ENCODE measurements around the gene CACNA2D4.

The CACNA2D4 gene

DNA sequence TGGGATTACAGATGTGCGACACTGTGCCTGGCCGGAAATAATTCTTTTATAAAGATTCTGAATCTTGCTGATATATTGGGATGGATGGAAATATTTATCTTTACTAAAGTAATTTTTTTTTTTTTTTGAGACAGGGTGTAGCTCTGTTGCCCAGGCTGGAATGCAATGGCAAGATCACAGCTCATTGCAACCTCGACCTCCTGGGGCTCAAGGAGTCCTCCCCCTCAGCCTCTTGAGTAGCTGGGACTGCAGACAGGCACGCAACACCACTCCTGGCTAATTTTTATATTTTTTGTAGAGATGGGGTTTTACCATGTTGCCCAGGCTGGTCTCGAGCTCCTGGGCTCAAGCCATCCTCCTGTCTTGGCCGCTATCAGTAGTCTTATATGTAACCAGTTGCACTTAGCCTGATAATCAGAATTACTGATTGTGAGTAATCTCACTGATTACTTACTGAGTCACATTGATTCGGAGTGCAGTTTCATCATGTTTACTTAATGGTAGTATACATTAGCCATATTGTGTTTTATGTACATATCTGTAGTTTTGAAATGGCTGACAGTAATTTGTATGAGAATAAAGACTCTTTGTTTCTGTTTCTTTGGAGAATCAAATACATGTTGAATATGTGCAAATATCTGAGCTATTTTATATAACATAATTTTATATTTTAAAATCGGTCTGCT is 148.5 kb downstream of the CACNA2D4 start:
- no peak overlapping the region for H3K4me3 ChIP-seq (ENCODE audit: control insufficient read depth, low read depth, low read length)
- TF ChIP-seq CTCF (IDR thresholded peaks at IDR 0.05; ENCODE audit: control insufficient read depth, insufficient read depth, low read depth, low read length, missing control alignments) = no peak
- no peak for DNase-seq (ENCODE audit: low read depth)

DNA sequence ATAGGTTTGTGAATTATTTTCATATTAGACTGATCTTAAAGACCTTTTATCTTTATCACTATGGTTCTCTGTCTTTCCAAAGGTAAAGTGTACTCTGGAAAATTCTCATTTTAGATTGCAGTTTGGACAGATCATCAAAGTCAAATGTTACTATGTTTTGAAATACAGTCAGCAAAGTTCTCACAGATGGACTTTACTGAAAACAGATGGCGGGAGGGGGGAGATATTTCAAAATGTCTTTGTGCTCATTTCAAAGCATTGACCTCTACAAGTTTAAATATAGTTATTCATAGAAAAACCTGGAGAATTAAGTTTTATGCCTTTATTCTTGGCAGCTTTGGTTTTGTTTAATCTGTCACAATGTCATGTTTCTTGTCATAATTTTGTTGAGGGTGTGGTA is 149.8 kb downstream of the CACNA2D4 start:
- TF ChIP-seq CTCF (IDR thresholded peaks at IDR 0.05; ENCODE audit: control insufficient read depth, insufficient read depth, low read depth, low read length, missing control alignments) = no peak
- DNase-seq (ENCODE audit: low read depth) = no peak
- H3K4me3 ChIP-seq (ENCODE audit: control insufficient read depth, low read depth, low read length) = no peak overlapping the region

- DNase-seq (ENCODE audit: low read depth) = no peak
- no peak for TF ChIP-seq CTCF (IDR thresholded peaks at IDR 0.05; ENCODE audit: control insufficient read depth, insufficient read depth, low read depth, low read length, missing control alignments)
- H3K4me3 ChIP-seq (ENCODE audit: control insufficient read depth, low read depth, low read length) = no peak overlapping the region
Measured at GRCh38 chr12:1767407-1768090, 150.9 kb downstream of the CACNA2D4 start.

GRCh38 chr12:1766110-1766509 is 152.3 kb downstream of the CACNA2D4 start:
- DNase-seq (ENCODE audit: low read depth) = no peak
- no peak for TF ChIP-seq CTCF (IDR thresholded peaks at IDR 0.05; ENCODE audit: control insufficient read depth, insufficient read depth, low read depth, low read length, missing control alignments)
- no peak overlapping the region for H3K4me3 ChIP-seq (ENCODE audit: control insufficient read depth, low read depth, low read length)

- TF ChIP-seq CTCF (IDR thresholded peaks at IDR 0.05; ENCODE audit: control insufficient read depth, insufficient read depth, low read depth, low read length, missing control alignments) = no peak
- no peak overlapping the region for H3K4me3 ChIP-seq (ENCODE audit: control insufficient read depth, low read depth, low read length)
- no peak for DNase-seq (ENCODE audit: low read depth)
Measured at GRCh38 chr12:1763153-1763552, 155.3 kb downstream of the CACNA2D4 start.

- DNase-seq (ENCODE audit: low read depth) = no peak
- no peak for TF ChIP-seq CTCF (IDR thresholded peaks at IDR 0.05; ENCODE audit: control insufficient read depth, insufficient read depth, low read depth, low read length, missing control alignments)
- H3K4me3 ChIP-seq (ENCODE audit: control insufficient read depth, low read depth, low read length) = no peak overlapping the region
Measured at GRCh38 chr12:1761857-1762256, 156.6 kb downstream of the CACNA2D4 start.

Data from AG09309 (cell line).